Panc1 (cell line): ENCODE measurements around the gene NUCB2. TPM values are rescaled to one million over a fixed set of nuclear protein-coding genes. Genes with fewer than 3 reads are reported as not detected.

ENCODE experiments used
- ATAC-seq: fragments of 200-7000 bp; cut with Tn5 transposase; 2 replicates; pipeline ENCODE4 v1.9.1; 2020; ENCODE audit warnings: mild to moderate bottlenecking, moderate library complexity
- BruUV-seq: library from RNA; stranded (reverse); fragments of 400-500 nt; replicated peaks from 2 replicates; lab custom pipeline; 2021; lab: Mats Ljungman, UMichigan
- CTCF ChIA-PET: fragments of 300-600 bp; sonication (Branson Sonifier 250); formaldehyde crosslinking; loops from one replicate; lab custom pipeline; 2022; ENCODE audit warnings: antibody characterized with exemption; lab: Charles Lee
- POLR2A ChIA-PET: fragments of 300-600 bp; sonication (Branson Sonifier 250); formaldehyde crosslinking; loops from one replicate; lab custom pipeline; 2022; ENCODE audit warnings: antibody characterized with exemption; lab: Charles Lee
- DNase-seq: peaks from one replicate; pipeline ENCODE4 v3.0.0-alpha.2; 2010; ENCODE audit warnings: low read depth, low spot score
- H3K27ac ChIP-seq: 2 replicates; pipeline ENCODE4 v1.5.1; 2011; ENCODE audit warnings: mild to moderate bottlenecking, low read length, inconsistent platforms
- H3K27me3 ChIP-seq: fragments of 200-500 bp; sonication (Bioruptor generic); 2 replicates; pipeline ENCODE4 v1.6.0; 2014; ENCODE audit warnings: low read length, inconsistent platforms; ENCODE audit not compliant: control insufficient read depth, insufficient read depth
- H3K36me3 ChIP-seq: fragments of 200-500 bp; sonication (Bioruptor generic); 2 replicates; pipeline ENCODE4 v1.5.1; 2014; ENCODE audit warnings: inconsistent platforms, mild to moderate bottlenecking, low read length, moderate library complexity; ENCODE audit not compliant: control insufficient read depth, insufficient read depth
- H3K4me1 ChIP-seq: 2 replicates; pipeline ENCODE4 v1.5.1; 2011; ENCODE audit warnings: inconsistent platforms, mild to moderate bottlenecking, low read length, moderate library complexity; ENCODE audit not compliant: control insufficient read depth, insufficient read depth
- H3K4me3 ChIP-seq, 2 experiments: 2 replicates each; pipeline ENCODE4 v1.5.1; 2011 to 2012; ENCODE audit warnings: low read depth in 2 of 2, low read length in 2 of 2, mild to moderate bottlenecking in 2 of 2, inconsistent platforms in 1 of 2, moderate library complexity in 1 of 2
- H3K9me3 ChIP-seq: fragments of 200-500 bp; sonication (Bioruptor generic); 2 replicates; pipeline ENCODE4 v1.5.1; 2014; ENCODE audit warnings: low read depth, mild to moderate bottlenecking, inconsistent platforms, low read length, moderate library complexity; ENCODE audit not compliant: control insufficient read depth, insufficient read depth
- POLR2AphosphoS5 ChIP-seq: IDR thresholded peaks from 2 replicates; pipeline ENCODE4 v1.6.1; 2012; ENCODE audit warnings: mild to moderate bottlenecking, low read depth, low read length, moderate library complexity
- SIN3A ChIP-seq: IDR thresholded peaks from 2 replicates; pipeline ENCODE4 v1.6.1; 2012; ENCODE audit warnings: low read depth, mild to moderate bottlenecking, low read length, moderate library complexity, borderline replicate concordance; ENCODE audit not compliant: insufficient read depth
- TCF7L2 ChIP-seq: IDR thresholded peaks from 2 replicates; pipeline ENCODE4 v1.6.1; 2011; ENCODE audit warnings: mild to moderate bottlenecking, low read depth, low read length, inconsistent platforms
- in situ Hi-C: cut with HindIII; loops from 2 replicates; pipeline ENCODE4 v1.10.0; 2016; ENCODE audit warnings: low sequenced_read_pairs, low pct_unique_long_range_greater_than_20kb
- intact Hi-C: fragments of 100-400 bp; cut with micrococcal nuclease; formaldehyde crosslinking; loops from one replicate; pipeline ENCODE4 v1.10.0; 2022; ENCODE audit not compliant: unreplicated experiment
- total RNA-seq: library from RNA; stranded (reverse); gene quantifications from one replicate; pipeline ENCODE4 v1.2.1, GENCODE V29; 2021; ENCODE audit not compliant: unreplicated experiment
- TF ChIP-seq, protein P1 (sequence below): fragments of 450-650 bp; IDR thresholded peaks from 2 replicates; pipeline ENCODE4 v1.5.1; 2017; ENCODE audit warnings: mild to moderate bottlenecking
- TF ChIP-seq, protein P2 (sequence below), 2 experiments: IDR thresholded peaks; 2 replicates each; pipeline ENCODE4 v1.6.1; 2011 to 2012; ENCODE audit warnings: low read depth in 2 of 2, control low read depth in 1 of 2, low read length in 1 of 2, mild to moderate bottlenecking in 1 of 2, moderate library complexity in 1 of 2; ENCODE audit not compliant: insufficient read depth in 1 of 2

Gene NUCB2
- total RNA-seq, 1 experiment from 2014 or later = 62.2 TPM

DNA sequence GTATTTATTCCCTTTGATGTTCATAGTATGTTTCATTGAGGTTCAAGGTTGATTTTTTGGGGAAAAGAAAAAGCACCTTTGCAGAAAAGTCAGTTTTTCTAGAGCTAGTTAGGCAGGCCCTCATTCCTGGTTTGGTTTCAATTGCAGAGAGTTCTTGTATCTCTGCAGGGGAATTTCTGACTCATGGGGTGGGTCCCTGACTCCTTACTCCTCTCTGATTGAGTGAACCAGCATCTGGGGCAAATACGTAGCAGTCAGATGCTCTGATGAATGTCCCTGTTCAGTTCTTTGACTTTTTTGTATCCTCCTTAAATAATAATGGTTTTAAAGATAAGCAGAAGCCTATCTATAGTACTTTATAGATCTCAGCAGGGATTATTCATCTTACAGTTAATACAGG is 67.4 kb downstream of the NUCB2 start:
- H3K27me3 ChIP-seq = no peaks in the 10 kb centered on the region
- TF ChIP-seq TCF7L2 = no peak
- no peak for TF ChIP-seq SIN3A
- TF ChIP-seq, protein P1, sequence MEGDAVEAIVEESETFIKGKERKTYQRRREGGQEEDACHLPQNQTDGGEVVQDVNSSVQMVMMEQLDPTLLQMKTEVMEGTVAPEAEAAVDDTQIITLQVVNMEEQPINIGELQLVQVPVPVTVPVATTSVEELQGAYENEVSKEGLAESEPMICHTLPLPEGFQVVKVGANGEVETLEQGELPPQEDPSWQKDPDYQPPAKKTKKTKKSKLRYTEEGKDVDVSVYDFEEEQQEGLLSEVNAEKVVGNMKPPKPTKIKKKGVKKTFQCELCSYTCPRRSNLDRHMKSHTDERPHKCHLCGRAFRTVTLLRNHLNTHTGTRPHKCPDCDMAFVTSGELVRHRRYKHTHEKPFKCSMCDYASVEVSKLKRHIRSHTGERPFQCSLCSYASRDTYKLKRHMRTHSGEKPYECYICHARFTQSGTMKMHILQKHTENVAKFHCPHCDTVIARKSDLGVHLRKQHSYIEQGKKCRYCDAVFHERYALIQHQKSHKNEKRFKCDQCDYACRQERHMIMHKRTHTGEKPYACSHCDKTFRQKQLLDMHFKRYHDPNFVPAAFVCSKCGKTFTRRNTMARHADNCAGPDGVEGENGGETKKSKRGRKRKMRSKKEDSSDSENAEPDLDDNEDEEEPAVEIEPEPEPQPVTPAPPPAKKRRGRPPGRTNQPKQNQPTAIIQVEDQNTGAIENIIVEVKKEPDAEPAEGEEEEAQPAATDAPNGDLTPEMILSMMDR = no peak
- TF ChIP-seq, protein P2, sequence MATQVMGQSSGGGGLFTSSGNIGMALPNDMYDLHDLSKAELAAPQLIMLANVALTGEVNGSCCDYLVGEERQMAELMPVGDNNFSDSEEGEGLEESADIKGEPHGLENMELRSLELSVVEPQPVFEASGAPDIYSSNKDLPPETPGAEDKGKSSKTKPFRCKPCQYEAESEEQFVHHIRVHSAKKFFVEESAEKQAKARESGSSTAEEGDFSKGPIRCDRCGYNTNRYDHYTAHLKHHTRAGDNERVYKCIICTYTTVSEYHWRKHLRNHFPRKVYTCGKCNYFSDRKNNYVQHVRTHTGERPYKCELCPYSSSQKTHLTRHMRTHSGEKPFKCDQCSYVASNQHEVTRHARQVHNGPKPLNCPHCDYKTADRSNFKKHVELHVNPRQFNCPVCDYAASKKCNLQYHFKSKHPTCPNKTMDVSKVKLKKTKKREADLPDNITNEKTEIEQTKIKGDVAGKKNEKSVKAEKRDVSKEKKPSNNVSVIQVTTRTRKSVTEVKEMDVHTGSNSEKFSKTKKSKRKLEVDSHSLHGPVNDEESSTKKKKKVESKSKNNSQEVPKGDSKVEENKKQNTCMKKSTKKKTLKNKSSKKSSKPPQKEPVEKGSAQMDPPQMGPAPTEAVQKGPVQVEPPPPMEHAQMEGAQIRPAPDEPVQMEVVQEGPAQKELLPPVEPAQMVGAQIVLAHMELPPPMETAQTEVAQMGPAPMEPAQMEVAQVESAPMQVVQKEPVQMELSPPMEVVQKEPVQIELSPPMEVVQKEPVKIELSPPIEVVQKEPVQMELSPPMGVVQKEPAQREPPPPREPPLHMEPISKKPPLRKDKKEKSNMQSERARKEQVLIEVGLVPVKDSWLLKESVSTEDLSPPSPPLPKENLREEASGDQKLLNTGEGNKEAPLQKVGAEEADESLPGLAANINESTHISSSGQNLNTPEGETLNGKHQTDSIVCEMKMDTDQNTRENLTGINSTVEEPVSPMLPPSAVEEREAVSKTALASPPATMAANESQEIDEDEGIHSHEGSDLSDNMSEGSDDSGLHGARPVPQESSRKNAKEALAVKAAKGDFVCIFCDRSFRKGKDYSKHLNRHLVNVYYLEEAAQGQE (IDR thresholded peaks at IDR 0.05; ENCODE audit: insufficient read depth in 1 of 2, low read depth in 2 of 2, low read length in 1 of 2) = no peak
- no peak for TF ChIP-seq POLR2AphosphoS5
- intact Hi-C loops = no loop called here
- DNase-seq = no peak
- ChIA-PET CTCF (no interaction called here), POLR2A (no interaction called here)
- no peak for ATAC-seq
- no peak overlapping the region for H3K4me3 ChIP-seq
- in situ Hi-C loops = no loop called here
- H3K27ac ChIP-seq = no peak overlapping the region
- H3K9me3 ChIP-seq = no peaks in the 10 kb centered on the region
- H3K36me3 ChIP-seq = no peaks in the 10 kb centered on the region
- BruUV-seq = no TSS peak
- H3K4me1 ChIP-seq = no peaks in the 10 kb centered on the region

DNA sequence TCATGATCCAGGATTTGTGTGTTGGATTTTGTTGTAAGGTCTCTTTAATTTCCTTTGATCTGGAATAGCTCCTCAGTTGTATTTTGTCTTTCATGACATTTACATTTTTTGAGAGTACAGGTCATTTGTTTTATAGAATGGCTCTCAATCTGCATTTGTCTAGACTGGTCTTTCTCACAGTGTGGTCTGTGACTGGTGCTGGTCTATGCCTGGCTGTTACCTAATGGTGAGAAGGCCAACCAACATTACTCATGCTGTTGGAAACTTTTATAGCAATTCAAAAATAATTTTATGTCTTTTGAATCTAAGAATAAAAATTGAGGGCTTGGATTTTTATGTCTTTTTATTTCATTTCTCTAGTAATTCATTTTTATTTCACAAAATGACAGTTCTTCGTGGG is 71.1 kb downstream of the NUCB2 start:
- H3K36me3 ChIP-seq = no peaks in the 10 kb centered on the region
- no peak overlapping the region for H3K27ac ChIP-seq
- POLR2A ChIA-PET = no interaction called here
- ATAC-seq = no peak
- in situ Hi-C loops = no loop called here
- no peak for DNase-seq
- no peak overlapping the region for H3K4me3 ChIP-seq
- intact Hi-C loops = no loop called here
- no peaks in the 10 kb centered on the region for H3K4me1 ChIP-seq
- no peaks in the 10 kb centered on the region for H3K27me3 ChIP-seq
- CTCF ChIA-PET = no interaction called here
- TF ChIP-seq POLR2AphosphoS5 (no peak), SIN3A (no peak), TCF7L2 (no peak)
- TF ChIP-seq, protein P2 (IDR thresholded peaks at IDR 0.05; ENCODE audit: insufficient read depth in 1 of 2, low read depth in 2 of 2, low read length in 1 of 2) = no peak
- TF ChIP-seq, protein P1 = no peak
- no TSS peak for BruUV-seq
- no peaks in the 10 kb centered on the region for H3K9me3 ChIP-seq
